UCSD-AML1 (cell line): ENCODE results near the gene MEGF11.

Experiments
- DNase-seq: peaks from one replicate; lab custom pipeline; 2025; ENCODE audit not compliant: unreplicated experiment; lab: John Stamatoyannopoulos, UW

Gene MEGF11

DNA sequence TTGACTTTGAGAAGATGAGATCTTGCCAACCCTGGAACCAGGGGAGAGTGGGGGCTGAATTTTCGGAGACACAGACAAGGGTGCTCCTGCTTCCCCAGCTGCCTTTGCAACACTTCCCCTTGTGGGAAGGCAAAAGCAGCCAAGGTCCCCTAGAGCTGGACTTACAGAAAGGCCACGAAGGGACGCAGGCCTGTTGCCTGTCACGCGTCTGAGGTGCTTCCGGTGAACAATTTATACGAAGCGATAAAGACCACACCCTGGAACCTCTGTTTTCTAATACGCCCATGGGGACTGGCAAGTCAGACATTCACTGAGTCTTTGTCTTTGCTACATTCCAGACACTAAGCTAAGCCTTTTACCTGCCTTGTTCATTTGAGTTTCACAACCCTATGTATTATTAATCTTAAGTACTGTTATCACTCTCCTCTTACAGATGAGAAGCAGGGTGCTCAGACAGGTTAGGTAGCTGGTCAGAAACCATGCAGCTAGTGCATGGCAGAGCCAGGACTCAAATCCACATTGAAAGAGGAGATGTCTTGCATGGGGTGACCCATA lies 13.2 kb downstream of the MEGF11 start:
- no peak for DNase-seq

DNA sequence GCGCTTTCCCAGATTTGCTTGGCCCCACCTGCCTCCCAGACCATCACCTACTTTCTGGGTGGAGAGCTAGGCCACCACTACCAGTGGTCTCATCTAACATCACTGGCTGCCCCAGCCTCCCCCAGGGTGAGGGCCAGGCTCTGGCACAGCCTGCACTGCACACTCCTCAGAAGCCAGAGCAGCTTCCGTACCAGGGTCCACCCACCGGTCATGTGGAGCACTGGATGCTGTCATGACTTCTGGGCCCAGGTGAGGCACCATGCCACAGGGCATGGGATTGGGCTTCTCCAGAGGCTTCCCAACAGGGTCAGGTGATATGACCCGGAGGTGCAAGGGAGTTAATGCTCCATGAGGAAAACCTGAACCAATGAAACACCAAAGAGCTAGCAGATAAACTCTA lies 14.0 kb downstream of the MEGF11 start:
- DNase-seq: no peak

DNA sequence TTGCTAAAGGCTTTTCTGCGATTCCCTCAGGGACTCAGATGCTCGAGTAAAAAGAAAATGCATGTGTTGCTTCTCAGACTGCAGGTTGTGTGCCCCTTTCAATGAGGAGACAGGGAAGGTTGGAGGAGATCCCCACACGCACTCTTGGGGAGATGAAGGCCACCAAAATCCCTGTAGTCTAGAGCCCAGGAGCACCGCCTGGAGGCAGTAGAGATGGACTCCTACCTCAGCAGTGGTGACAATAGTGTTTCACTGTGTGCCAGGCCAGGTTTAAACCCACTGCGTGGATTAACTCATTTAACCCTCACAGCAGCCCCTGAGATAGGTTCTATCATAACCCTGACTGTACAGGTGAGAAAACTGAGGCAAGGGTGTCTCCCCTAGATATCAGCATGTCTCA lies 15.2 kb downstream of the MEGF11 start:
- no peak for DNase-seq

DNA sequence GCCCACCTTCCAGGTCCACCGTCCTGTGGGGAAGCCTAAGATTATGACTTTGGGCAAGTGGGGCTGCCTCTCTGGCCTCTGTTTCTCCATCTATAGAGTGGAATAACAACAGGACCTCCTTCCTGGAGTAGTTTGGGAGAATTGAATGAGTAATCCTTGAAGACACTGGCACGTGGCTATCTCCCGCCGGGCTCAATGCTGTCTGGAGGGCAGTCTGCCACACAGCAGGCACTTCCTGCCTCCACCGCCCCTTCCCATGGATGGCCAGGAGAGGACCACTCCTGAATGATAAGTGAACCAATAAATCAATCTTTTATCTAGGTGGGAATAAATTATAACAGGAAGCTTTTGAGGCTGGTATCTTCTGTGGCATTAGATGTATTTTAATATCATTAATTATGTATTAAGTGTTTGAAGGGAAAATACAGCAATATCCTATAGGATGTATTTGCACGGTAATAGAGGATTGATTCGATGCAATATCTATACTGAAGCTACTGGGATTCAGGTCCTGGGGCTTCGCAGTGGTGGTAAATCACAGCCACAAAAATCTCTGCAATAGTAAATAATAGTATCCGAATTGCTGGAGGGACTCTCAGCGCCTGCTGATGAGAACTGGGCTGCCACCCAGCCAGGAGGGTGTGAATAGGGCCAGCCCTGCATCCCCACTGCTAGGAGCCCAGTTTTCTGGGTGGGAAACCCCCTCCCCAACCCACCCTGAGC lies 15.9 kb downstream of the MEGF11 start:
- DNase-seq: no peak

DNA sequence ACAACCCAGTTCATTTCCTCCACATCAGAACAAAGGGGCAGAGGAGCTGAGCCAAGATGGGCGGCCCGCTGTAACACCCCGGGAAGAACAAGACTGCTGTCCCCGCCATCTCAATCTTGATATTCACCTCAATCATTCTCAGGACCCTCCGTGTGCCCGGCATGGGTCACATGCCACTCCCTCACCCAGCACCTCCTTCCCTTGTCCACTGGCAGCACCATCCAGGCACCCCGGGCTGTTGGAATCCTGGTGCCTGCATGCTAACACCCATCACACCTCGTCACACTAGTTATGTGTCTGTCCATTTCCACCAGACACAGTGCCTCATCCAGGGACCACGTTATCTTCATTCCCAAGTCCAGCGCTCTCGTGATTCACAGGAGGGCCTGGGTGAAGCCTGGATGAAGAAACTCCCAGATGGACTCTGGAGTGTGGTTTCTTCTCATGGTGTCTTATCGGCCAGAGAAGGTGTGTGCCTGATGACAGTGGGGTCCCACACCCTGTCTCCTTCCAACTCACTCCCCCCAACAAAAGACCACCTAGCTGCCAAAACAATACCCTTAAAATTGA lies 16.7 kb downstream of the MEGF11 start:
- no peak for DNase-seq

DNA sequence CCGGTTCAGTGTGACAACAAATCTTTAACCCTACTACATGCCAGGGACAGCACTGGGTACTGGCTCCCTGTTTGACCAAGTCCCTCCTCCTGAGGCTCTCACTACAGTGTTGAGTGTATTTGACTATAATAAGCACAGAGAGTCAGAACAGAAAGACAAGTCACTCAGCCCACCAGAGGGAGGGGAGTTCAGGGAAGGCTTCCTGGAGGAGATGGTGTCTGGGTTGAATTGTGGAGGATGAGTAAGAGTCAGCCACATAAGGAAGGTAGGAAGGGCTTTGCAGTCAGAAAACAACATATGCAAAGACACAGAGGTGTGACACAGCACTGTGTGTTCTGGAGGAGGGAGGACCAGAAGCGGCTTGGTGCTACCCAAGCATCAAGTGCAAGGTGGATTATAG lies 17.7 kb downstream of the MEGF11 start:
- no peak for DNase-seq

DNA sequence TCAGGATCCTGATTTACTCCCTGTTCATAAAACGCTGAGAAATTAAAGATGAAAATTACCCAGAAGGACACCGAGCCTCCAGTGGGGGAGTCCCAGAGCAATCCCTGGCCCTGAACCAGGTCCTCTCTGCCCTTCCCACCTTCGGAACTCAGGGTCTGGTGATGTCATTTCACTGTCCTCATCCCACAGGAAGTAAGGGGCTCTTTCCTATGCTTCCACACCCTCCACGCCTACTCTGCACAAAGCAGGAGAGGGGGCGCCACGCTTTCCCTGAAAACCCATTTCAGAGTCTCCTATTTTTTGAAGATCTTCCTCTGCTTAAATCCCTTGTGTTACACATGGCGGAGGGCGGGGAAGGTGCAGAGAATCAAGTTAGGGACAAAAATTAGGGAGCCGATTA lies 18.8 kb downstream of the MEGF11 start:
- DNase-seq: no peak

DNA sequence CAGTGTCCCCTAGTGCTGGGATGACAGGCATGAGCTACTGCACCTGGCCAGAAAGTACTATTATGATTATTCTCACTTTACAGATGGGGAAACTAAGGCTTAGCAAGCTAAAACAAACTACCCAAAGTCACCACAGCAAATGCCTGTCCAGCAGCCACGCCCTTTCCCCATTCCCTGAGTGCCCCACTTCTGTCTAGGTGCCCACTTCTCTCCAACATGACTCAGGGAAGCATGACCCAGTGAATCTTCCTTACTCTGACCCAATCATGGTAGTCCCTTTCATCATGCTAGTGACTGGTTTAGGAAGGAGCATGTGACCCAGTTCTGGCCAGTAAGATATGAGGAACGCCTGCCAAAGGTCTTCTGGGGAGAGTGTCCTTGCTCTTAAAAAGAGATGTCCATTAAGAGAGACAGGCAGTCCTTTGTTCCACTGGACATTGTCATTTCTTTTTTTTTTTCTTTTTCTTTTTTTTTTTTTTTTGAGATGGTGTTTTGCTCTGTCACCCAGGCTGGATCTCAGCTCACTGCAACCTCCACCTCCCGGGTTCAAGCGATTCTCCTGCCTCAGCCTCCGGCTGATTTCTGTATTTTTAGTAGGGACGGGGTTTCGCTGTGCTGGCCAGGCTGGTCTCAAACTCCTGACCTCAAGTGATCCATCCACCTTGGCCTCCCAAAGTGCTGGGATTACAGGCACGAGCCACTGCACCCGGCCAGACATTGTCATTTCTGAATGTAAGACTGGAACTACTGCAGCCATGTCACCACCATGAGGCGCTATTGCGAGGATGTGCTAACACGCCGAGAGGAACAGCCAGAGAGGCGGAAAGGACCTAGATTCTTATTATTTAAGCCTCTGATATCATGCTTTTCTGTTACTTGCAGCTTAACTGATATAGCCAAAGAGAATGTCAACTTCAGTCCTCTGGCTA lies 19.8 kb downstream of the MEGF11 start:
- no peak for DNase-seq

DNA sequence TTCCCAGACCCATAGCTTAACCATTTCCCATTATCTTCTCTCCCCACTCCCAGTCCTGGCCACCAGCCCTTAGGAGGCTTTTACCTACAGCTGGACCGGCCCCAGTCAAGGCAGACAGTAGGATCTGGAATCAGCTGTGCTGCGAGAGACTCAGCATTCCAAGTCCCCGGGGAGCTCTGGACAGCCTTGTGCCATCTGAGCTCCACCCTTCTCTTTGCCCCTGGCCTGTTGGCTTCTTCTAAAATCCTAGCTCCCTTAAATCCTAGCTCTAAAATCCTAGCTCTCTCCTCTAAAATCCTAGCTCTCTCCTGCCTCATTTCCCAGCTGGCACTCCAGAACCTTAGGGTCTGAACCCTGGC lies 21.3 kb downstream of the MEGF11 start:
- DNase-seq: no peak

DNA sequence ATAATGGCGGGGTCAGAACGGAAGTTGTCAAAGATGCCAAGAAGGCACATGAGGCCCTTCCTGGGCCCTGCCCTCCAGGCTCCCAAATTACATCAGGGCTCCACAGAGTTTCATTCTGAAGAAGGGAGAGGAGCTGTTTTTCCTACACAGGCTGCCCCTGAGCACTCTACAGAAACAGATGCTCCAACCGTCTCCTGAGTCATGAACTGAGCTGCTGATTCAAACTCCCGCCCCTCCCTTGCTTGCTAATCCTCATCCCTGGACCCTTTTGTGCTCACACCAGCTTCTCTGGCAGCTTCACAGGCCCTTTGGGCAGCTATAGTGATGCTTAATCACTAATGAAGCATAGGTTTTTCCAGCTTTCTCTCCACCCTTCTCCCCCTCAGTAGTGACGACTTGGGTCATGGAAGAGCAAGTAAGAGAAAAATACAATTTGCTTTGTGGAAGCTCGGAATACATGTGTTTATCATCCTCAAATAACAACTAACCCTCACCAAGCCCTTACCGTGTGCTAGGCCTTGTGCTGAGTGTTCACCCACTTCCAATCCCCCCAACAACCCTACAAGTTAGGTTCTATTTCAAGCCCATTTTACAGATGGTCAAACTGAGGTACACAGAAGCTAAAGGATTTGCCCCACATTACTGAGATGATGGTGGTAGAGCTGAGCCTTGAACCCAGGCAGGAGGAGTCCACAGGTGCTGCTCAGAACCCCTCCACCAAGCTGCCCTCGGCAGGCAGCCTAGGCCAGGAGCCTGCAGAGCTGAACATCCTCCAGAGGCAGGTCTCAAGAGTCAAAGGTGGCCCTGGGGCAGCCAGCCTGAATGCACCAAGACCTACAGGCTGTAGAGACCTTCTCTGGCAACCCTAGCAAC lies 21.9 kb downstream of the MEGF11 start:
- DNase-seq: no peak

DNA sequence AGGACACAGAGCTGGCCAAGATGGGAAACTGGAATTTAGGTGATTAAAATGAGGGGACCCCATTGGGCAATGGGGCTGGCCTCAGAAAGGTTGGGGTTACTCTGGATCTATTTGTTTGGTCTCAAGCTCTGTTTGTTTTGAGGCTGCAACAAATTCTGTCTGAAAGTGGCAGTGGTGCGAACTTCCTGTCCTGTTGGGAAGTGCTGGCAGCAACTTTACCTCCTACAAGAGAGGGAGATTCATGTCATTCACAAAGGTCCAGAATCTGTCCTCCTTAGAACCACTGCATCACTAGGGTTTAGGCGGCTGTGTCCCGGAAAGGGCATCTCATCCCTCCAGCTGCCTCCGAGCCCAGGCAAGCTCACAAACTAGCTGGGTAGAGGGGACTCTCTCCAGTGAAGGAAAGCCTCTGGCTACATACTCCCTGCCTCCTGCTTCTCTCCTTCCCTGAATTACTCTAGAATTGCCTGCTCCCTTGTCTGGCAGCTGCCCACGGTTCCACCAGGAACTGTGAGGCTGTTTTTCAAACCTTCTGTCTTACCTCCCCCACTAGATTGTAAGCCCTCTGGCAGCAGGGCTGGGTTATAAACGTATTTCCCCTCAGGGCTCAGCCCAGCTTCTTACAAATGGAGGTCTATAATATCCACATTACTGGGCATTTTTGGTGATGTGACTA lies 23.6 kb downstream of the MEGF11 start:
- no peak for DNase-seq

DNA sequence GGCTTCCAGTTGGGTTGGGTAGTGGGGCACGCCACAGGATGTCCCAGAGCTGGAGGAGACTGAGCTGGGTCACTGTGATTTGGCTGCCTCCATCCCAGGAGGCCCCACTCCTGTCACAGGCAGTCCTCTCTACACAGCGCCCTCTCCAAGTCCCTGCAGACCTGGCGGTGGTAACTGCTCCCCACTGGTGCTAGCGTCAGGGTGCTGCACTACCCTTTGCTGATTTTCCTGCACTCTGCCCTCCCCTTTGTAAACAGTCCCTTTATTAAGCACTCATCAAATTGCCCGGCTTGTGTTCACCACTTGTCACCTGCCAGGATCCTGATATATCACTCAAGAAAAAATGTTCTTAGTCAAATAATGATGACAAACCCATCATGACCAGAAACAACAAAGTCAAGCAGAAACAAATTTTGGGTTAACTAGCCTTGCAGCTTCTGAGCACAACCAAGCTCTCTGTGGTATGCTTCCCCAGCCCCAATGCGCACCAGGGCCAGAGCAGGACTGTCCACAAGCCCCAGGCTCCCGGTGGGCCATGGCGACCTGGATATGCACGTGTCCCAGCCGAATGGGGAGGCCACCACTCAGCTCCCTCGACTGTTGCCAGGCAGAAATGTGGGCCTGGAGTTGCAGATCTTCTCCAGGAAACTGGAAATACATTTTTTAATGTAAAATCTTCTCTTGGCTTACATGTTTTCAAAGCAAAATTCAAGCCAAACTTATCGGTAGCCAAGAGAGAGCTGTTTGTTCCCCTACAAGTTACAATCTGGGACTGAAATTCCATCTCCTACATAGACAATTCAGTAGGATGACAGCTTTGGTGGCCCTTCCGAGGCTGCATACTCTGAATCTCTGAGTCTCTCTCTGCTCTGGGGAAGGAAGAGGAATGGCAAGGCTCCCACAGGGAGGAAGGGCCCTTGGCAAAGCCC lies 24.5 kb downstream of the MEGF11 start:
- DNase-seq: no peak

DNA sequence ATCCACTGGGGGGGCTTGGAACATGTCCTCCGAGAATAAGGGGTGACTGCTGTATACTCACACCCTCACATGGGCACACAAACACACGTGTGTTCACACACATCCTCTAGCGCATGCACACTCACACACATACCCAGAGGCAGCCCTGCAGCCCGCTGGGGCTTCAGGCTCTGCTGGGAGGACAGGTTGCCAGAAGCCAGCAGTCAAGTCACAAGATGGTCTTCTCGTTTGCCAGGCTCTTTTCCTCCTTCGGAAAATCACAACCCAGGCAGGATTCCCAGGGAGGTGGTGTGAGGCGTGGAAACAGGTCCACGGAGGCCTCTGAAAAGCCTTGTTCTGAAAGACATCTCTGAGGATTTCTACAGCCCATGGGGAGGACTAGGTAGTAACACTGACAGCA lies 26.8 kb downstream of the MEGF11 start:
- DNase-seq: no peak

DNA sequence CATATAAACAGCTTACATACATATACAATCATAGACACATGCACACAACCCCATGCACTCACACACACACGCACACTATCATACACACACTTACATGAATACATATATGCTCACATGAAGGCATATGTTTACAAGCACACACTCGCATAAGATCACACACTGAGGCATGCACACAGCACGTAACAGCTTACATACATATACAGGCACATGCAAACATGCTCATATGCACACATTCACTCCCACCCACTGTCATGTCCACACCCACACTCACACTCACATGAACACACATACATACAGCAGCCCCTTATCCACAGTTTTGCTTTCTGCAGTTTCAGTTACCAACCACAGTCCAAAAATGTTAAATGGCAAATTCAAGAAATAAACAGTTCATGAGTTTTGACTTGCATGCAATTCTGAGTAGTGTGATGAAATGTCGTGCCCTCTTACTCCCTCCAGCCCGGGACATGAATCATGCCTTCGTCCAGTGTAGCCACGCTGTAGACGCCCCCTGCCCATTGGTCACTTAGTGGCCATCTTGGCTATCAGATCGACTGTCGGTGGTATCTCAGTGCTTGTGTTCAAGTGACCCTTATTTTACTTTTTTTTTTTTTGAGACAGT lies 27.8 kb downstream of the MEGF11 start:
- DNase-seq: no peak

DNA sequence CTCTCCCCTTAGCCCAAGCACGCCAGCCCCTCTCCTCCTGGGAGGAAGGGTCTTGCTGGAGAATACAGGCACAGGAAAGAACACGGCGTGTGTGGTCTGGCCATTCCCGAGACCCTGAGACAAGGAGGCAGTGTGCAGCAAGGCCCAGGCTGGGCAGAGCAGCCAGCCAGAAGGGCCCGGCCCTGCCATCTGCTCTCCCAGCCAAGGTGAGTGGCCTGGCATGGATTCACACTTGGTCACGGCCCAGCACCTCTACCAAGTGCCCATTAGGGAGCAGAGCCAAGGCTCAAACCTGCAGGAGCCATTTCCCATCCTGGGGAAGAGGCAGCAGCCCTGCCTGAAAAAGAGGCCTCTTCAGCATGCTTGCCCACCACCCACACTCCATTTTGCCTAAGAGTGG lies 28.6 kb downstream of the MEGF11 start:
- no peak for DNase-seq

DNA sequence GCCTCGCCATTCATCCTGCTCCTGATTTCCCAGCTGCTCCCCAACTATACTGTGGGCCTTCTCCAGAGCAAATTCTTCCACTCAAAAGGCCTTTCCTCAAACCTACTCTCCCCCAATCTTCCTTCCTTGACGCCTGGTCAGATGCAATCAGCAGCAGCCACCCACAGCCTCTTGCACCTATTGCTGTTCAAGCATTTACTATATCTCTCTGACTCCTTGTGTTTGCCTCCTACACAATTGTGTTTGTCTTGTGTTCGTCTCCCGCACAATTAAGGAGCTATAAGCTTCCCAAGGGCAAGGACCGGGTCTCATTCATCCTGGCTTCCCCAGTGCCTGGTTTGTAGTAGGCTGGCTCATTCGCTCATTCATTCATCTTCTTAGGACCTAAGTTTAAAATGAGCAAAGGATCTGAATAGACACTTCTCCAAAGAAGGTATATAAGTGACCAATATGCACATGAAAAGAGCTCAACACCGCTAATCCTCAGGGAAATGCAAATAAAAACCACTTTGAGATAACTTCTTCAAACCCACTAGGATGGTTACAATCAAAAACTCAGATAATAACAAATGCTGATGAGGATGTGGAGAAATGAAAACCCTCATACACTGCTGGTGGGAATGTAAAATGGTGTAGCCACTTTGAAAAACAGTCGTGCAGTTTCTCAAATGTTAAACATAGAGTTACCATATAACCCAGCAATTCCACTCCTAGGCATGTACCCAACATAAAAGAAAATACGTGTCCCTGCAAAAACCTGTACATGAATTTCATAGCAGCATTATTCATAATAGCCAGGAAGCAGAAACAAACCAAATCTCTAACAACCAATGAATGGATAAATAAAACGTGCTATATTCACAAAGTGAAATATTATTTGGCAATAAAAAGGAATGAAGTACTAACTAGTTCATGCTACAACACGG lies 31.0 kb downstream of the MEGF11 start:
- no peak for DNase-seq

DNA sequence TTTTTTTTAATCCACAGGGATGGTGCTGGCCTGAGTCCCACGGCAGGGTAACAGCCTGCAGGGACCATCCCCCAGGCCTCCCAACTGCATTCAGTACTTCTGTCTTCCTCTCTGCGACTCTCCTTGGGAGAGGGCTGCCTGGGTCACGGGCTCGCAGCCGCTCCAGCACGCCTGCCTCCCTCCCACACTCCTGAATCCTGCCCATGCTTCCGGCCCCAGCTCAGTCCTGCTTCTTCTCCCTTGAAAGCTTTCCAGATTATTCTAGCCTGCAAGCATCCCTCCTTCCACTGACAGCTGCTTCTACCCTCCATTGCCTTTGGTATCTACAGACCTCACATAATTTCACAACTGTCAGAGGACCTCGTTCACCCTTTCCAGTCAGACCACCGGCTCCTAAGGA lies 32.4 kb downstream of the MEGF11 start:
- no peak for DNase-seq

DNA sequence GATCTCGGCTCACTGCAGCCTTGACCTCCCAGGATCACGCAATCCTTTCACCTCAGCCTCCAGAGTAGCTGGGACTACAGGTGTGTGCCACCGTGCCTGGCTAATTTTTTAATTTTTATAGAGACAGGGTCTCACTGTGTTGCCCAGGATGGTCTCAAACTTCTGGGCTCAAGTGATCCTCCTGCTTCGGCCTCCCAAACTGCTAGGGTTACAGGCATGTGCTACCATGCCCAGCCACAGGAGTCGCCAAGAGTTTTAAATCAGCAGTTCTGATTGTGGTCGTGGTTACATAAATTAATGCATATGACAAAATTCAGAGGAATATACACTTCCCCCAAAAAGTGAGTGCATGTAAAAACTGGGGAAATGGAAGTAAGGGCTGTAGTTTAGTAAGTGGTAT lies 32.9 kb downstream of the MEGF11 start:
- DNase-seq: no peak
